SK-N-SH (cell line): ENCODE measurements around the gene FAM120A.

Experiments
- CTCF ChIP-seq: fragments of 200-600 bp; sonication (generic); IDR thresholded peaks from 2 replicates; pipeline ENCODE4 v1.6.1; 2017; ENCODE audit warnings: antibody characterized with exemption, mild to moderate bottlenecking, moderate library complexity
- FOXM1 ChIP-seq: IDR thresholded peaks from 2 replicates; pipeline ENCODE4 v1.4.0; 2012; ENCODE audit warnings: low read depth, mild to moderate bottlenecking
- JUND ChIP-seq: IDR thresholded peaks from 2 replicates; pipeline ENCODE4 v1.4.0; 2012
- MAX ChIP-seq: IDR thresholded peaks from 2 replicates; pipeline ENCODE4 v1.4.0; 2012; ENCODE audit warnings: low read depth
- MEF2A ChIP-seq: IDR thresholded peaks from 2 replicates; pipeline ENCODE4 v1.4.0; 2012; ENCODE audit warnings: low read depth, borderline replicate concordance
- POLR2AphosphoS5 ChIP-seq: IDR thresholded peaks from 2 replicates; pipeline ENCODE4 v1.6.1; 2012; ENCODE audit warnings: low read depth, low read length
- TAF1 ChIP-seq: IDR thresholded peaks from 2 replicates; pipeline ENCODE4 v1.6.1; 2012; ENCODE audit warnings: low read depth, mild to moderate bottlenecking, low read length, moderate library complexity, borderline replicate concordance
- TF ChIP-seq, protein P1 (sequence below): fragments of 150-350 bp; IDR thresholded peaks from 2 replicates; pipeline ENCODE4 v1.6.1; 2017; ENCODE audit warnings: antibody characterized with exemption, low read length, low read depth, borderline replicate concordance

GRCh38 chr9:93500571-93501298, 49.2 kb downstream of the FAM120A start:
- TF ChIP-seq FOXM1 = no peak
- no peak for TF ChIP-seq MEF2A
- no peak for TF ChIP-seq JUND
- TF ChIP-seq TAF1 = no peak
- no peak for TF ChIP-seq CTCF
- TF ChIP-seq POLR2AphosphoS5 = no peak
- no peak for TF ChIP-seq MAX
- TF ChIP-seq, protein P1, sequence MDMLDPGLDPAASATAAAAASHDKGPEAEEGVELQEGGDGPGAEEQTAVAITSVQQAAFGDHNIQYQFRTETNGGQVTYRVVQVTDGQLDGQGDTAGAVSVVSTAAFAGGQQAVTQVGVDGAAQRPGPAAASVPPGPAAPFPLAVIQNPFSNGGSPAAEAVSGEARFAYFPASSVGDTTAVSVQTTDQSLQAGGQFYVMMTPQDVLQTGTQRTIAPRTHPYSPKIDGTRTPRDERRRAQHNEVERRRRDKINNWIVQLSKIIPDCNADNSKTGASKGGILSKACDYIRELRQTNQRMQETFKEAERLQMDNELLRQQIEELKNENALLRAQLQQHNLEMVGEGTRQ = no peak
